Measurements from ENCODE around the gene URB1.

DNA sequence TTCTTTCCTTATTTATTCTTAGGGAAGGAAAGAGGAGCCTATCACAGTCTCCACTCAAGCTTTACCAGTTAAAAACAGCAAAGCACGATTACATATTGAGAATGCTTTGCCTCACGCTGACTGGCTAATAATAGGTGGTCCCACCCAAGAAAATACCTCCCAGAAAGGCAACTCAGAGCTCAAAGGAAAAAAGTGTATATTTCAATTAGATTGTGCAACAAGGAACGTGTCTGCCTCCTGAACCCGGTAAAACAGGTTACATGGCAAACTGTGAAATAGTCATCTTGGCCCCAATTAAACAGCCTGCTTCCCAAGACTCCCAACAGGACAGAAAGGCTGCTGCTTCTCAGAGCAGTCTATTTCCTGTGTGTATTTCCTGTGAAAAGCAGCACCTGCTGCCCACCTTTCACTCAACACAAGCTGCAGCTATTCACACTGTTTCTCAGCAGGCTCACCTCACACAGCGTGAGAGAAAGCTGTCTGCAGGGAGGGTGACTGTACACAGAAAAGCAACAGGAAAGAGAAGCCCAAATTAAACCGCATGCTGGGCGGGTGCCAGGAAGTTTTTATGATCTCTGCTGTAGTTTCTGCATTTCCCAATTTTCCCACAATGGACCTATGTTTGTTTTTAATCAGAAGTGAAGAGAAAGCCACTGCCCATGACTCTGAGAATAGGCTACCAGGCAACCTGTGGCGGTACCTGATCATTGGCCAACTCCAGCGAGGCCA is 44.0 kb downstream of the URB1 start:
- TF ChIP-seq, protein P1, sequence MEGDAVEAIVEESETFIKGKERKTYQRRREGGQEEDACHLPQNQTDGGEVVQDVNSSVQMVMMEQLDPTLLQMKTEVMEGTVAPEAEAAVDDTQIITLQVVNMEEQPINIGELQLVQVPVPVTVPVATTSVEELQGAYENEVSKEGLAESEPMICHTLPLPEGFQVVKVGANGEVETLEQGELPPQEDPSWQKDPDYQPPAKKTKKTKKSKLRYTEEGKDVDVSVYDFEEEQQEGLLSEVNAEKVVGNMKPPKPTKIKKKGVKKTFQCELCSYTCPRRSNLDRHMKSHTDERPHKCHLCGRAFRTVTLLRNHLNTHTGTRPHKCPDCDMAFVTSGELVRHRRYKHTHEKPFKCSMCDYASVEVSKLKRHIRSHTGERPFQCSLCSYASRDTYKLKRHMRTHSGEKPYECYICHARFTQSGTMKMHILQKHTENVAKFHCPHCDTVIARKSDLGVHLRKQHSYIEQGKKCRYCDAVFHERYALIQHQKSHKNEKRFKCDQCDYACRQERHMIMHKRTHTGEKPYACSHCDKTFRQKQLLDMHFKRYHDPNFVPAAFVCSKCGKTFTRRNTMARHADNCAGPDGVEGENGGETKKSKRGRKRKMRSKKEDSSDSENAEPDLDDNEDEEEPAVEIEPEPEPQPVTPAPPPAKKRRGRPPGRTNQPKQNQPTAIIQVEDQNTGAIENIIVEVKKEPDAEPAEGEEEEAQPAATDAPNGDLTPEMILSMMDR (IDR thresholded peaks at IDR 0.05): no peak
- TF ChIP-seq POLR2A (IDR thresholded peaks at IDR 0.05): no peak

Data from lower leg skin (tissue), 3 donors.